Suppressor macrophage treated with lipopolysaccharide for 4 hours (primary cell): Measurements from ENCODE around the gene PUDP.
"Not testable (repeated sequence)": the region's sequence is repeated elsewhere in the genome, so short reads cannot be mapped to it uniquely, and the experiment has no call there.

Experiments
- DNase-seq: peaks from one replicate; pipeline ENCODE4 v3.0.0-alpha.2; 2020

PUDP gene

GRCh38 chrX:7147978-7148854 lies at the start of gene PUDP:
Gene PUDP, minus strand, starts transcription at chrX:7148153. Its CDS starts 40 bp downstream, at chrX:7148113.
- DNase-seq = peak; percentile 91

DNA sequence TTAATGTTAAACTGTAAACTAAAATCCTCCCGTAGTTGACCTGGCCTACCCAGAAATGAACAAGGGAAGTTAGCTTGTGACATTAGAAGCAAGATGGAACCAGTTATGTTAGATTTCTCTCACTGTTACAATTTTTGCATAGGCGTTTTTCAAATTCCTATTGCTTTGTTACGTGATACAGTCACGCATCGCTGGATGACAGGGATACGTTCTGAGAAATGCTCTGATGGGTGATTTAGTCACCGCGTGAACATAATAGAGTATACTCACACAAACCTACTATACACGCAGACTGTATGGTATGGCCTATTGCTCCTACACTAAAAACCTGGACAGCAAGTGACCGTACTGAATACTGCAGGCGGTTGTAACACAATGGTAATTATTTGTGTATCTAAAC lies 46.7 kb upstream of the PUDP start:
- no peak for DNase-seq

DNA sequence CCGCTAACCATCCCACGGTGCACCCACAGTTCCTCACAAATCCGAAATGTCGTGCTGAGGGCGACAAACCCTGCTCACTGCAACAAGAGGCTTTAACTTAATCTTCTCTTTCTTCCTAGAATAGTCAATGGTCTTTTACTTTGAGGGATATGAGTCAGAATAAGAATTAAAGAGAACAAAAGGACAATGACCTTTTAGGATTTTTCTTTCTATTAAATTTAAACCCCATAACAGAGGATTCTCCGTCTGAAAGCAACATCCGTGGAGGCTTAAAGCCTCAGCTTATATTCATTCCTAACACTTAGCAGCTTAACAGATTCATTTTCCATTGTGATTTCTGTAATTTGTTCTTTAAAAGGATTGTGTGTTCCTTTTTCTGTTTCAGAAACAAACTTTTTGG lies 44.9 kb upstream of the PUDP start:
- DNase-seq = no peak

DNA sequence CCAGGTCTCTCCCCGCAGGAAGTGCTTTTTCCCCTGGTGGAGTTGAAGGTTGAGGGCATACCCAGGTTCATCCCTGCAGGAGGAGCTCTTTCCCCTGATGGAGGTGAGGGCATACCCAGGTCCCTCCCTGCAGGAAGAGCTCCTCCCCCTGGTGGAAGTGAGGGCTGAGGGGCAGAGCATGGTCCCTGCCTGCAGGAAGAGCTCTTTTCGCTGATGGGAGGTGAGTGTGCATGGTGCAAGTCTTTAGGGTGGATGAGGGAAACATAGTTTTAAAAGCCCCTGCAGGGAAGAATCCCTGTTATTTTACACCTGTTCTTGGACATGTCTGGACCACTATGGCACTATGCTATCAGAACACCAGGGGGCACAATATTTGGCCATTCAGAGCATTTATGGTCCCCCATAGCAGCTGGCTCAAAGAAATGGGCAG lies 43.7 kb upstream of the PUDP start:
- DNase-seq = no peak

DNA sequence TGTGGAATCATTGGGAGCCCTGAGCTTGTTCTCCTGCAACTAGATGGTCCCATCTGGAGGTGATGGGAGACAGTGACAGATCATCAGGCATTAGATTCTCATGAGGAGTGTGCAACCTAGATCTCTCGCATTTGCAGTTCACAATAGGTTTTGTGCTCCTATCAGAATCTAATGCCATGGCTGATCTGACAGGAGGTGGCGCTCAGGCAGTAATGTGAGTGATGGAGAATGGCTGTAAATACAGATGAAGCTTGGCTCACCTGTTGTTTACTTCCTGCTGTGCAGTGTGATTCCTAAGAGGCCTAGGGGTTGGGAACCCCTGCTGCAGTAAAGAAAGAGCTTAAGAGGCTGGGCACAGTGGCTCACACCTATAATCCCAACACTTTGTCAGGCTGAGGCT lies 42.2 kb upstream of the PUDP start:
- DNase-seq = no peak

GRCh38 chrX:7188672-7189071 lies 40.7 kb upstream of the PUDP start:
- DNase-seq = no peak

DNA sequence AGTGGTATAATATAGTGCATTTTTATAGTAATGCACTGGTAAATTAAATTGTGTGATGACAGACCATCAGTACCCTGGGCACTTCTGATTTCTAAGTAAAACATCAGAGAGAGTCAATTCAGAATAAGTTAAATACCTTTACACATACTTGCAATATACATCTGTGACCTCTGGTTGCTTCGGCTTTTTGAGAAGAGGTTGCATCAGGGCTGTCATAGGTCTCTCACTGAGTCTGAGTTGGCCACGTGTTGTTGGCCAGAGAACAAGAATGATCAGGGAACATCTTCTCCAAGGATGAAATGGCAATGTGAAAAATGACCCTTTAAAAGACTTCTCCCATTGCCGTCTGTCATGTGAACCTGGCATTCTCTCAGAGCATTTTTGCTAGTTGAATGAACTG lies 36.9 kb upstream of the PUDP start:
- no peak for DNase-seq

- DNase-seq = no peak
Measured at GRCh38 chrX:7179446-7179845, 31.5 kb upstream of the PUDP start.

GRCh38 chrX:7178859-7179258 lies 30.9 kb upstream of the PUDP start:
- not testable (repeated sequence) for DNase-seq

GRCh38 chrX:7170898-7171297 lies 22.9 kb upstream of the PUDP start:
- DNase-seq = peak; percentile 9

DNA sequence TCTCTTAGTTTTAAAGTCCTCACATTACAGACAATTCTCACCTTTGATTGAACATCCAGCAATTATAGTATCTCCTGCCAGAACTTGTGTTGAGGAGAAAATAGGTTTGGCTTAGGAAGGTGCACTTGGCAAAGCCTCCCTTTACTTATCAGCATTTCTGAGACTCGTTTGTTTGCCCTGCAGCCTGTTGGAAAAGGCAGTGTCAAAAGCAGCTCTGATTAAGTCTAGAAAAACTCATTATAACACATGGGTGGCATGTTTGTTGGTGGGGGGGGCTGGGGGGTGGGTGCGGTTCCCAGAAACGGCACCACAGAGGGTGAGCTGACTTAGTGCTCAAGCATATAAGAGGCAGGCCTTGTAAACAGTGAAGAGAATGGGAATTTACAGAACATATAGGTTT lies 21.7 kb upstream of the PUDP start:
- no peak for DNase-seq

GRCh38 chrX:7168371-7168770 lies 20.4 kb upstream of the PUDP start:
- no peak for DNase-seq

- no peak for DNase-seq
Measured at GRCh38 chrX:7164174-7164573, 16.2 kb upstream of the PUDP start.

GRCh38 chrX:7163146-7163677 lies 15.3 kb upstream of the PUDP start:
- DNase-seq = no peak

GRCh38 chrX:7159149-7159861 lies 11.4 kb upstream of the PUDP start:
- DNase-seq = no peak

GRCh38 chrX:7158468-7158990 lies 10.6 kb upstream of the PUDP start:
- no peak for DNase-seq

DNA sequence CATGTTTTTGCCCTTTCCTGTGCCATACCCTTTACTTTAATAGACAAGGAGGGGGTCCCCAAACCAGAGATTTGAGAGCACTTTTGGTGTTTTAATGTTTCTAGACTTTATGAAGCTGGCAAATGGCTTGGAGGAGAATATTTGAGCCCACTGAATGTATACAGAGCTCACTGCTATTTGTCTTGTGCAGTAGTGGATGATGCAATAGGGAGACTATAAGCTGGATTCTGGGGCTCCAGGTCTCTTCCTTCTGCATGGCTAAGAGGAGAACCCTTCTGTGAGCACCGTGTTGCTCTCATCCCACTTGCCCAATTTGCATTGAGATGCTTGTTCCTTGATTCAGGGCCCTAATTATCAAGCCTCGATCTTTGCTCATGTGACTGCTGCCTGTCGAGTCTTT lies 8.9 kb upstream of the PUDP start:
- no peak for DNase-seq

- DNase-seq = no peak
Measured at GRCh38 chrX:7155163-7155562, 7.2 kb upstream of the PUDP start.

GRCh38 chrX:7154041-7154597 lies 6.2 kb upstream of the PUDP start:
- DNase-seq = no peak

- no peak for DNase-seq
Measured at GRCh38 chrX:7153231-7153630, 5.3 kb upstream of the PUDP start.

DNA sequence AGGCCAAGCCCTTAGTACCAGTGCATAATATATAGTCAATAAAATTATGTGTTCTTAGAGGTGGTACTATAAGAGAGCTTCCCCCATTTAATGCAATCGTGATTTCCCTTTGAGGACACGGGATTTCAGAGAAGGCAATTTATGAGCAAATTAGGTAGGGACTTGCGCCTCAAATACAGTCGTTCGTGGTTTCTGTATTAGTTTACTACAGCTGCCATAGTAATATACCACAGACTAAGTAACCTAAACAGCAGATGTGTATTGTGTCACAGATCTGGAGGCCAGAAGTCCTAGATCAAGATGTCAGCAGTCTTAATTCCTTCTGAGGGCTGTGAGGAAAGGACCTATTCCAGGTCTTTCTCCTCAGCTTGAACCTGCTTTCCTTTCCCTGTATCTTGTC lies 1.5 kb upstream of the PUDP start:
- no peak for DNase-seq

GRCh38 chrX:7147413-7147977 lies 458 bp downstream of the PUDP start, which contains the start of gene STS:
Gene STS, plus strand, starts transcription at chrX:7147712. Its CDS starts 105,488 bp downstream, at chrX:7253200.
- no peak for DNase-seq
